ENCODE results near the gene LRRIQ4. TPM values are rescaled to one million over a fixed set of nuclear protein-coding genes. Genes with fewer than 3 reads are reported as not detected.

LRRIQ4 gene
- total RNA-seq, 2 donors from 2014 or later: 0.21 to 0.32 TPM

- no peak overlapping the region for H3K27ac Mint-ChIP-seq
- ATAC-seq (no peak), DNase-seq (ENCODE audit: low spot score in 2 of 2) (no peak)
- H3K9me3 Mint-ChIP-seq: no peaks in the 10 kb centered on the region
- peaks cover 0 to 11% of the 10 kb centered on the region in 2 donors for H3K36me3 Mint-ChIP-seq
Measured at GRCh38 chr3:169790219-169790618, 22.5 kb upstream of the LRRIQ4 start.

- H3K36me3 Mint-ChIP-seq: peaks cover 0 to 5% of the 10 kb centered on the region in 2 donors
- no peak for DNase-seq (ENCODE audit: low spot score in 2 of 2)
- H3K9me3 Mint-ChIP-seq: no peaks in the 10 kb centered on the region
- ATAC-seq: peak in 1 of 2 donors; percentile 26
- no peak overlapping the region for H3K27ac Mint-ChIP-seq
Measured at GRCh38 chr3:169790687-169791429, 21.8 kb upstream of the LRRIQ4 start.

GRCh38 chr3:169792359-169792758, 20.3 kb upstream of the LRRIQ4 start:
- no peak for ATAC-seq
- no peak for DNase-seq (ENCODE audit: low spot score in 2 of 2)
- Mint-ChIP-seq H3K27ac (peak overlapping the region in 1 of 2 donors; percentile 29), H3K9me3 (no peaks in the 10 kb centered on the region), H3K36me3 (no peaks in the 10 kb centered on the region)

GRCh38 chr3:169804681-169805080, 8.0 kb upstream of the LRRIQ4 start:
- no peaks in the 10 kb centered on the region for H3K9me3 Mint-ChIP-seq
- no peak overlapping the region for H3K27ac Mint-ChIP-seq
- no peaks in the 10 kb centered on the region for H3K36me3 Mint-ChIP-seq
- ATAC-seq (no peak), DNase-seq (ENCODE audit: low spot score in 2 of 2) (no peak)

- peaks cover 0 to 5% of the 10 kb centered on the region in 2 donors for H3K36me3 Mint-ChIP-seq
- H3K9me3 Mint-ChIP-seq: no peaks in the 10 kb centered on the region
- ATAC-seq: no peak
- H3K27ac Mint-ChIP-seq: no peak overlapping the region
- no peak for DNase-seq (ENCODE audit: low spot score in 2 of 2)
Measured at GRCh38 chr3:169809230-169809795, 3.4 kb upstream of the LRRIQ4 start.

GRCh38 chr3:169811631-169812331, 889 bp upstream of the LRRIQ4 start:
- no peak overlapping the region for H3K27ac Mint-ChIP-seq
- ATAC-seq (peak; percentile 4 to 12), DNase-seq (ENCODE audit: low spot score in 2 of 2) (peak in 1 of 2 donors; percentile 6)
- H3K36me3 Mint-ChIP-seq: peaks cover 13 to 14% of the 10 kb centered on the region in 2 donors
- H3K9me3 Mint-ChIP-seq: peaks cover 5 to 19% of the 10 kb centered on the region in 2 donors

- peaks cover 13 to 14% of the 10 kb centered on the region in 2 donors for H3K36me3 Mint-ChIP-seq
- DNase-seq (ENCODE audit: low spot score in 2 of 2) (no peak), ATAC-seq (peak in 1 of 2 donors; percentile 5)
- peaks cover 5 to 19% of the 10 kb centered on the region in 2 donors for H3K9me3 Mint-ChIP-seq
- H3K27ac Mint-ChIP-seq: peak overlapping the region; percentile 57 to 83
Measured at GRCh38 chr3:169813278-169813677, 608 bp downstream of the LRRIQ4 start.

- ATAC-seq (peak; percentile 63 to 80), DNase-seq (ENCODE audit: low spot score in 2 of 2) (peak; percentile 62 to 70)
- peaks cover 13 to 14% of the 10 kb centered on the region in 2 donors for H3K36me3 Mint-ChIP-seq
- H3K27ac Mint-ChIP-seq: peak overlapping the region; percentile 57 to 83
- peaks cover 5 to 19% of the 10 kb centered on the region in 2 donors for H3K9me3 Mint-ChIP-seq
Measured at GRCh38 chr3:169813757-169814517, 1.3 kb downstream of the LRRIQ4 start.

GRCh38 chr3:169815590-169816150, 3.0 kb downstream of the LRRIQ4 start:
- H3K27ac Mint-ChIP-seq: no peak overlapping the region
- H3K9me3 Mint-ChIP-seq: peaks cover 5 to 19% of the 10 kb centered on the region in 2 donors
- H3K36me3 Mint-ChIP-seq: peaks cover 13 to 14% of the 10 kb centered on the region in 2 donors
- ATAC-seq (no peak), DNase-seq (ENCODE audit: low spot score in 2 of 2) (no peak)

- ATAC-seq: no peak
- Mint-ChIP-seq H3K27ac (no peak overlapping the region), H3K36me3 (peaks cover 13 to 14% of the 10 kb centered on the region in 2 donors), H3K9me3 (peaks cover 5 to 19% of the 10 kb centered on the region in 2 donors)
- DNase-seq (ENCODE audit: low spot score in 2 of 2): no peak
Measured at GRCh38 chr3:169818316-169818715, 5.6 kb downstream of the LRRIQ4 start.

GRCh38 chr3:169822091-169822490, 9.4 kb downstream of the LRRIQ4 start:
- DNase-seq (ENCODE audit: low spot score in 2 of 2) (no peak), ATAC-seq (no peak)
- H3K36me3 Mint-ChIP-seq: no peaks in the 10 kb centered on the region
- H3K9me3 Mint-ChIP-seq: no peaks in the 10 kb centered on the region
- H3K27ac Mint-ChIP-seq: no peak overlapping the region

GRCh38 chr3:169822540-169822939, 9.9 kb downstream of the LRRIQ4 start:
- no peaks in the 10 kb centered on the region for H3K36me3 Mint-ChIP-seq
- no peak for DNase-seq (ENCODE audit: low spot score in 2 of 2)
- H3K9me3 Mint-ChIP-seq: no peaks in the 10 kb centered on the region
- ATAC-seq: no peak
- no peak overlapping the region for H3K27ac Mint-ChIP-seq

- Mint-ChIP-seq H3K9me3 (no peaks in the 10 kb centered on the region), H3K36me3 (no peaks in the 10 kb centered on the region), H3K27ac (no peak overlapping the region)
- DNase-seq (ENCODE audit: low spot score in 2 of 2) (no peak), ATAC-seq (no peak)
Measured at GRCh38 chr3:169822983-169823382, 10.3 kb downstream of the LRRIQ4 start.

- DNase-seq (ENCODE audit: low spot score in 2 of 2) (no peak), ATAC-seq (no peak)
- Mint-ChIP-seq H3K9me3 (no peaks in the 10 kb centered on the region), H3K27ac (no peak overlapping the region), H3K36me3 (no peaks in the 10 kb centered on the region)
Measured at GRCh38 chr3:169825316-169825715, 12.6 kb downstream of the LRRIQ4 start.

- DNase-seq (ENCODE audit: low spot score in 2 of 2): no peak
- Mint-ChIP-seq H3K9me3 (no peaks in the 10 kb centered on the region), H3K27ac (no peak overlapping the region), H3K36me3 (no peaks in the 10 kb centered on the region)
- no peak for ATAC-seq
Measured at GRCh38 chr3:169827712-169828111, 15.0 kb downstream of the LRRIQ4 start.

- DNase-seq (ENCODE audit: low spot score in 2 of 2) (no peak), ATAC-seq (no peak)
- Mint-ChIP-seq H3K9me3 (no peaks in the 10 kb centered on the region), H3K36me3 (no peaks in the 10 kb centered on the region), H3K27ac (no peak overlapping the region)
Measured at GRCh38 chr3:169835533-169835932, 22.9 kb downstream of the LRRIQ4 start.
